Left renal cortex interstitium (tissue), 4 donors: ENCODE results near the gene HEPN1. TPM values are rescaled to one million over a fixed set of nuclear protein-coding genes. Genes with fewer than 3 reads are reported as not detected.

ENCODE experiments used
- DNase-seq, 4 donors: peaks; one replicate each; pipeline ENCODE4 v3.0.0-alpha.2; 2013; ENCODE audit warnings: low read depth in 4 of 4, low spot score in 2 of 4, missing footprints in 1 of 4
- polyA plus RNA-seq, 4 donors: library from polyadenylated mRNA; unstranded; fragments of 120-200 nt; gene quantifications; one replicate each; pipeline ENCODE4 v1.2.1, GENCODE V29; 2013; ENCODE audit not compliant: insufficient read length in 4 of 4

HEPN1 gene
- polyA plus RNA-seq, 4 donors = 0.71 to 2.0 (median 1.2) TPM

DNA sequence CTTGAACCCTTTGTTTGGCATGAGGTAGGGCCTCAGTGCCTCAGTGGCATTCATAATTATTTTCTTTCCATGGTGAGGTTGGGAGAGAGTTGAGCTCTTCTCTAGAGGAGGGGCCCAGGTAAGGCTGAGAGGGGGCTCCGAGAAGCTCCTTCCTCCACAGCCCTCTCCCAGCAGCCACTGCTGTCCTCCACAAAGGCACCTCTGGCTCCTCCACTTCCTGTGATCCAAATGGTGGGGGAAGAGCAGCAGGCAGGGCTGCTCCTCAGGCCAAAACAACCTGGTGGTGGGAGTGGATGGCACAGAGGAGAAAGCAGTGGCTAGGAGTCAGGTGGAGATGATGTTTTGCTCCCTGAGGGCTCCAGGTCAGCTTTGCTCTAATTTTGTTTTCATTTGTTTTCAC, 34.7 kb upstream of the HEPN1 start:
- DNase-seq = no peak

DNA sequence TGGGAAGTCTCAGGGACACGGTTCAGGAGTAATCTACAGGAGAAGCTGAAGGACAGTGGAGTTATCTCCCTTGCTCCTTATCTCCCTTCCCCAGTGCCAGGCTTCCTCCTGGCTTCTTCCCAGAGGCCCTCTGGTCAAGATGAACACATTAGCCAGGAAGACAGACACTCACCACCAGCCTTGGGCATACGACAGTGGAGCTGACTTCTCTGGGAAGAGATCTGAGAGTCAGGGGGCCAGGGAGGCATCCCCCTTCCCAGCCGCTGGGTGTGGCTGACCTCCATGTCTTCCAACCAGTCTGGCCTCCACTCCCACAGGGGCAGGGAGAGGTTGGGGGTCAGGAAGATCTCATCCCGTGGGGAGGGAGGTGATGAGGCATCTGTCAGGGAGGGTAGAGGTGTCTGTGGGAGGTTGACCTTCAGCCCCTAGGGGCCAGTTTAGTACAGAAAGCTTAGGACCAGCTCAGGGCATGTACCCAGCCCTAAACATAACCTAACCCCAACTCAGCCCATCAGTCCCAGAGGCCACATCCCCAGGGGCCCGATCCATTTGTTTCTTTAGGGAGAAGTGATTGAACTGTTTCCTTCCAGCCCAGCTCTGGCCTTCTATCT, 34.1 kb upstream of the HEPN1 start:
- DNase-seq = no peak

DNA sequence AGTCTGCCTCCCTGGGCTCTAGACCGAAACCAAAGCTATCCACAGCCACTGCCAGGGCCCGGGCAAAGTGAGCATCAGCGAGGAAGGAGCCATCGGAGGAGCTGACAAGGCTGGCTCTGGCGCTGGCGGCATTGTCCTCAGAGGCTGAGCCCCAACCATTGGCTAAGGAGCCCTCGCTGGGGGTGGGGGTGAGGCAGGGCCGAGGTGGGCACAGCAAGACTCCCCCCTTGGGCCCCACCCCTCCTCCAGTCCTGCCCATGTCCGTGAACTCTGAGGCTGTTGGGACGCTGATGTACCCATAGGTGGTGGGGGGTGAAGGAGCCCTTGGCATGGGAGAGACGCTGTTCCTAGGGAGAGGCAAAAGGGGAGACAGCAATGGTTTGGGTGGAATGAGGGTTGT, 32.6 kb upstream of the HEPN1 start:
- DNase-seq = no peak

DNA sequence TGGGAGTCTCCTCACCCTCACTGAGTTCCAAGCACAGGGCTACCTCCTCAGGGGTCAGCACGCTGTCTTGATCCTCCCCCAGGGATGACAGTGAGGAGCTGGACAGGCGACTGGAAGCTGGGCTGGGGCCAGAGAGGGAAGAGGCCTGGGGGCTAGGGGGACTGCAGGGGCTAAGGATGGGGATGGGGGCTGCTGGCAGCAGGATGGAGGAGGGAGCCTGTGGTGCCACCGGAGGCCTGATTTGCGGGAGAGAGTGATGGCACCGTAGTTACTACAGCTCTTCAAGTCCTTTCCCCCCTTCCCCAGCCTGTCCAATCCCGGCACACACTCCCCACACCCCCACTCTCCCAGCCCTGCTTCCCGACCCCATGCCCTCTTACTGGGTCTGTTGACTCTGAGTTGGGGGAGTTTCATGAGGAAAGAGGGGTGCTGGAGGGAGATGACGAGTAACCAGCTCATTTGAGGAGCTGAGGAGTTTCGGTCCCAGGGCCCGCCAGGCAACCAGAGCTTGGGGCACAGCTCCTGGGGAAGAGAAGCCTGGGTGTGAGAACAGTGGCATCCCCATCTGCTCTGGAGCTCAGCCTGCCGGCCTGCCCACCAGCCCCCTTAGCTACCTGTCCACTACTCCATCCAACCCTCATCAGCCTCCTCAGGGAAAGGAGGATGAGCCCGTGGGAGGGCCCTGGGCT, 31.9 kb upstream of the HEPN1 start:
- DNase-seq = no peak

DNA sequence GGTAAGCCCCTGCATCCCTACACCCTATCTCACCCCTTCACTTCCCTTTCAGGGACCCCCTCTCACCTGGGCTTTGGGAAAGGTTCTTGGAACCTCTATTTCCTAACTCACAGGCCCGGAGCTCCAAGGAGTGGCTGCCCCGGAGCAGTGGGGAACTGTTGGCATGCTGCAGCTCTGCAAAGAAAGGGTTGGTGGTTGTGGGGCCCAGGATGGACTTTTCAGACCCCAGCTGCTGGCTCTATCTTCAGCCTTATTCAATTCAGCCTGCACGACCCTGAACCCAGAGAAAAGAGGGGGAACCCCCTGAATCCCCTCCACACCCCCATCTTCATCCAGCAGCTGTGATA, 31.4 kb upstream of the HEPN1 start:
- no peak for DNase-seq

DNA sequence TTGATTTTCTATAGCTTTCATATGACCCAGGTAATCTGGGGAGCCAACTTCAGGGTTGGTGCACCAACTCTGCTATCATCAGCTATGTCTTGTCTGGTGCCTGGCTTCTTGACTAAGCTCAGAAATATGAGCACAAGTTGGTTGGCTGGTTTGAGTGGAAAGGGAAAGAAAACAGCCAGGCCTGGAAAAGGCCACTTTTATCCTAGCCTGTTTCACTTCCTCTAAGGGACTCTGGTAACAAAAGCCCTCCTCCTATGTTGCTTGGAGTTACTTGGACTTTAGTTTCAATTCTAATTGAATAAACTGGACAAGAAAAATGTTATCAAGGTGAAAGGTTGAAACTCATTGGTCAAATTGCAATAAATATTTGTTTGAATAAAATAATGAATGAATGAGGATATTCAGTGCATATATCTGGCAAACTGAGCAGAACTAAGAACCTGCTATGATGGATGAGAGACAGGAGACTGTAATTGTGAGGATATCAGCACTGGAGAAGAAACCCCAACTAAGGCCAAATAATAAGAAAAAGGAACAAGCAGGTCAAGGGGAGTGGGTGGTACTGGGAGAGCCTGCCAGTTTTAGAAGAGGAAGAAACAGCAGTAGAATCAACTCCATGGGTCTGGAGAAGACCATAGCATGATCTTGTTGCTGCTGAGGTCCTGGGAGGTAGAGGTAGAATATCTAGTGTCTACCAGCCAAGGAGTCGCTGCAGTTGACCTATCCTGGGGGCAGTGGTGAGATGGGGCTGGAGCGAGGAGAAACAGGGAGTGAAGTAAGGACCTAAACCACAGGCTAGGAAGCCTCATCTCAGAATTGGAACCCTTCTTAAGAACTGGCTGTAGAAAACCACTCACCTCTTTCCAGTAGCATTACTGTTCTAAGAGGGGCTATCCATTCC, 29.6 kb upstream of the HEPN1 start:
- DNase-seq = no peak

DNA sequence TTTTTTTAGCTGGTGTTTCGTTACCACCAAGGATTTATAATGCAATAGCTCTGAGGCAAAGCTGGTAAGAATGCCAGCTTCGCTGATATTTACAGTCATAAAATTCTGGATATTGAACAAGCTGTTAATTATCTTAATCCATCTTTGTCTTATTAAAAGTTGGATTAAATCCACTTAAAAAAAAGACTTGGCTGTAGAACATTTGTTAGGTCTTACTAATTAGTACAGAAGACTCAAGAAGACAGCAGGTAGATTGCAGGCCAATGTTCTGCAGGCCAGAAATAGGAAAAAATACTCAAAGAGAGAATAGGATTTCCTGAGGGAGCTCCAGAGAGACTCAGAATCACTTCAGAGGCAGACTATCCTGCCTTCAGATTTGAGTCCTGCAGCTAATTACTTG, 28.9 kb upstream of the HEPN1 start:
- DNase-seq = no peak

DNA sequence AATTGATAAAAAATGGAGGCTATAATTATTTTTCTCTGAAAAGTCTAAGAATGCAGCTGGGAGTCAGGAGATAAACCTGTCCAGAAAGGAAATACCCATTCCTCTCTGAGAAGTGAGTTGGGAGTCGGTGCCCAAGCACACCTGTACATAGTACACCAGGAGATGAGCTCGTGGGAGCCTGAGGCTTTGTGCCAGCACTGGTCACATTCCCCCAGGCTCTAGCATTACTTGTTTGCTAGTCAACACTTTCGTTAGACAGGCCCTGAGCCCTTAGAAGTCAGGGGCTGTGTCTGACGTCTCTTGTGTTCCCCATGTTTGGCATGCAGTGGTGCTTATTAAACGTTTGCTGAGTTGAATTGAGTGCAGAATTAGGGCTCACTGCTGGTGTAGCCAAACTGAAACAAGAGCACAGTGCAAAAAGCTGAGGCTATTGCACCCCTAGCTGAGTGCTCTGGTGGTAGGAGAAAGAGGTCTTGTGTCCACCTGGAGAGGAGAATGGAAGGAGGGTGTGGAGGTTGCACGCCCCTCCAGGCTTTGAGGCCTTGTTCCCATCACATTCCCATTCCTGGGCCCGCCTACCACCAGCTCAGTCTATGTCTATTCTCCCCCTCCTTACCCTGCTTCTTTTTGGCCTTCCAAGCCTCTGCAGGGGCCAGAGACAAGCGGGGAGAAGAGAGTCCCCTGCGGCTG, 28.2 kb upstream of the HEPN1 start:
- no peak for DNase-seq

DNA sequence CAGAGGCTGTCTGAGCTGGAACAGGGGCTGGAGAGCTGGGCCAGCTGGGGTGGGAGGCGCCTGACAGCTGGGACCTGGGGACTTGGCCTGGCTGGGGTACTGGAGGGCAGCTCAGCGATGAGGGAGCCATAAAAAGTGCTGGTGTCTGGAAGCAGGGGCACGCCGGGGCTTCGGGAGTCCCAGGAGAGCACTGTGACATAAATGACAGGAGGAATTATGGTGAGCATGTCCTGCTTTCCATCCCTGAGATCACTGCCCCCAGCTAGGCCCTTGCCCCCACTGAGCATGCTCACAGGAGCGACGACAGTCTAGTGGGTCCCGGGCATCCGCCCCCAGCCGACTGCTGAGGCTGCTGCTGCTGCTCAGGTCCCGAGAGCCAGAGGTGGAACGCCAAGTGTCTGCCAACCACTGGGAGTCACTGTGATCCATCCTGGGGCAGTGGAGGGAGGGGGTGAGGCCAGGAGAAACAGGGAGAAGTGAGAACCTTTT, 27.6 kb upstream of the HEPN1 start:
- DNase-seq = no peak

DNA sequence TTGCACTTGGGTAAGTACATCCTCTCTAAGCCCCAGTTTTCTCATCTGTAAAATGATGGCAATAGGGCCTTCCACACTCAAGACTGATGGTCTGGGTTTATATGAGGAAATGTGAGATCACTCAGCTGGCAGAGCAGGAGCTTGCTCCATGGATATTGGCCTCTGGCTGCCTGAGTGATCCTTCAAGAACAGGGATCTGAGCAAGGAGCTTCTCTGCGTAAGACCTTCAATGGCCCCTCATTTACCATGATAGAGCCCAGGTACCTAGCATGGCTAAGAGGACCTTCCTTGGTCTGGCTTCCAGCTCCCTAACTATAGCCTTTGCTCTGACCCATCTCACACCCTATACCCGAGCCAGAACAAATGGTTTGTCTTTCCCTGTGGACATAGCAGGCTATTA, 26.9 kb upstream of the HEPN1 start:
- DNase-seq = no peak

DNA sequence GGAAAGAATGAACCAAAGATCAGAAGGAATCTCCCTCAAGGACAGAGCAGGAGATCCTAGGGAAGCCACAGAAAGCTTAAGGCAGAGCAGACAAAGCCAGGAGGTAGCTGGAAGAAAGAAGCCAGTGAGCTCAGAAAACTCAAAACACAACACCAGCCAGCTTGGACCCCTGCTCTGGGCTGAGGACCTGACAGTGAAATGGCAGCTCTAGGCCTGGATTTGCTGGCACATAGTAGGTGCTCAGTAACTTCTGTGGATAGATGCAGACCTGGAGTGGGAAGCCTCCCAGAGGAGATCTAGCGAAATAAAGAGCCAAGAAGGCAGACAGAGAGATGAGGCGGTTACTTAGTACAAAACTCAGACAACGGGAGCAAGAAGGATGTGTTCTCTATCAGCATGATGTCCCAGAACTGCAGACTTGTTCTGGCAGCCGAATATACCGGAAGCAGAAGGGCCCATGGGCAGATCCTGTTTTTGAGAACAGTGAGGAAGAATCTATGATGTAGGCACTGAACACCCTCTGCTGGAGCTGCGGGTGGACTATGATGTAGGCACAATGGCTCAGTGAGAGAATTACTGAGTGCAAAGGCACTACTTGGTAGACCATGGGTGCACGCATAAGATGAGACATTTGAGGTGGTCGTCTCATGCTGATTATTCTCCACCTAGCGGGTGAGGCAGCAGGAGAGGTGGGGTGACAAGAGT, 26.1 kb upstream of the HEPN1 start:
- DNase-seq = no peak

DNA sequence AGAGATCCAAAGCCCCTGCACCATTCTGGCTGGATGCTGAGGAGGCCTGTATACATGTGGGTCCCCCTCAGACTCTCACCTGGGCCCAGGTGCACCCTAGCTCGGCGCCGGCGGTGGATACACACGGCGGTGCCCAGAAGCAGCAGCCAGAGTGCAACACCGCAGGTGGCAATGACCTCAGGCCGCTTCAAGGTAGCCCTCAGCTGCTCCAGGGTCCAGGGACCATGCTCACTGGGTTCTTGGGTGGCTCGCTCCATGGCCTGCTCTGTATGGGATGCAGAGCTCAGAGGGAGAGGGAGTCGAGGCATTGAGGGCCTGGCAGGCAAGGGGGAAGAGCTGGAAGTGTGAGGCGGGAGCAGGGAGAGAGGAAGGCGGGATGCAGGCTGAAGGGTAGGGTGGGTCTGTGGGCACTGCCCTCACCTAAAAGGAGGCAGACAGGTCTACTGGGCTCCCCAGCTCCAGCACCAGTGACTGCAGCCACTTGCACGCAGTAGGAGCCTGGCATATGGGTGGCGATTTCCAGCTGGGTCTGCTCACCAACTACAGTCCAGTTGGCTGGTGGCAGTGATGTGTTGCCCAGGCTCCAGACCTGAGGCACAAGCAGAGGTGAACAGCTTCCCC, 25.2 kb upstream of the HEPN1 start:
- no peak for DNase-seq

DNA sequence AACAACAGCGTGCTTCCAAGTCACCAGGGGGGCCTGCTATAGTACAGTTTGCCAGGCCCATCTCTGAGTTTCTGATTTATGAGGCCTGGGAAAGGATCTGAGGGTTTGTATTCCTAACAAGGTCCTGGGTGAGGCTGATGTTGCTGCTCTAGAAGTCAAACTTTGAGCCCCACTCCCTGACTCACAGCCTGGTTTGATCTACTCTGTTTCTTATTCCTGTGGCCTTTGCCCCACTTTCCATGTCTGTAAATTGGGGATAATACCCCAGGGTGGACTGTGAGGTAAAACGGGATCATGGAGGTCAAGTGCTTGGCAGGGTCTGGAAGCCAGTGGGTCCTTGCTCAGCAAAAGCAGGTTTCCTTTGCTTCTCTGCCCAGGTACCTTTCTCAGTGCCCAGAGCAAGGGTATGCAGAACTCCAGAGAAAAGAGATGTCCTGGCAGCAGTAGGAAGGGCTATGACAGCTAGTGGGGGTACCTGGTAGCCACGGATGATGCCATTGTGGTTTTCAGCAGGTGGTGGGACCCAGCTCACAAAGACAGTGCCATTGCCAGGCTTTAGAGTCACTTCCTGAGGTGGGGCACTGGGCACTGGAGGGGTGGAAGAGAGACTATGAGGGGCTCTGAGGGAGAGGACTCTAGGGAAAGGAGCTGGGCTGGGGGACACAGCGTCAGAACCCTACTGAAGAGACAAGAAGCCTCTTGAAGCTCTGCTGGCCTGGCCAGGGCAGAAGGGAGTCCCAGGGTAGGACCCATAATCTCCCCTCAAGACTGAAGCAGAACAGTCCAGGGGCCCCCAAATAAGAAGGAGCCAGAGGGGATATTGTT, 24.2 kb upstream of the HEPN1 start:
- DNase-seq = no peak

DNA sequence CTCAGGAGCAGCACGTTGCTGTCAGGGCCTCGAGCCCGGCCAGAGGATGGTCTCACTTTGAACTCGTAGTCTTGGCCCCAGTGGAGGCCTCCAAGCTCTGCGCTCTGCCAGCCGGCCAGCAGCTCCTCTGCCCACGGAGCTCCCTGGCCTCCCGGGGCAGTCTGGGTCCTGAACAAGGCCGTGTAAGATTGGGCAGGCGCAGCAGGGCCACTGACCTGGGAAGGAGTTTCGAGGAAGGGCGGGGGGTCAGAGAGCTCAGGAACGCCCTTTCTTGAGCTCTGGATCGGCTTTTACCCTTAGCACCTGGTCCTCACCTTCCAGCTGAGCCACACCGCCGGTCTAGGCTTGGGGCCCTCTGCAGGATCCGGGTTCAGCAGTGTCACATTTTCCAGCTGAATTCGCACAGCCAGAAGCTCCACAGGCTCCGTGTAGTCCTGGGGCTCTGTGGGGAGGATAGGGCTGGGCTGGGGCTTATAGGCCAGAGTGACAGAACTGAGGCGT, 23.5 kb upstream of the HEPN1 start:
- DNase-seq = no peak

DNA sequence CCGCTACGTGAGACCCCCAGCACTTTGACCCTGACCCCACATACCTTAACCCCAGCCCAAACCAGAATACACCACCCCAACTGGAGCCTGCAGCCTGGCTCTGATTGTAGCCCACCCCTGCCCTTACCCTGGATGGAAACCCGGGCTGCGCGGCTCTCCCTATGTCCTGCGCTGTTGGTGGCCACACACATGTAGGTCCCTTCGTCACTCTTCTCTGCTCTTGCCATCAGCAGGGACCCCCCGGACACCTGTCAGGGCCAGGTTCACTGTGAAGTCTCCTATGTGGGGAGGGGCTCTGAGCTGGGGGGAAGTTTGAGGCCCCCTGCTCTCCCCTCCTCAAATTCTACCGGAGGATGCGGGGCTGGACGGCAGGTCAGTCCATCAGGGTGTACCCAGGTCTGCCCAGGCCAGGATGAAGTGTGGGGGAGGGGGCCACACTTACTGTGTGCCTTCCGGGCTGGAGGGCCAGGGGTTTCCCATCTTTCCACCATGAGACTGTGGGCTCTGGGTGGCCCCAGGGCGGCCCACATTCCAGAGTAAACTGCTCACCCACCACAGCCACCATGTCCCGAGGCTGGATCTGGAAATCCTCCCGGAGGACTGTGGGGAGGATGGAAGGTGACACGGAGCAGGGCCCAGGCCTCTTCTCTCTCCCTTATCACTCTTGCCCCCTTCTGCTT, 22.8 kb upstream of the HEPN1 start:
- no peak for DNase-seq

DNA sequence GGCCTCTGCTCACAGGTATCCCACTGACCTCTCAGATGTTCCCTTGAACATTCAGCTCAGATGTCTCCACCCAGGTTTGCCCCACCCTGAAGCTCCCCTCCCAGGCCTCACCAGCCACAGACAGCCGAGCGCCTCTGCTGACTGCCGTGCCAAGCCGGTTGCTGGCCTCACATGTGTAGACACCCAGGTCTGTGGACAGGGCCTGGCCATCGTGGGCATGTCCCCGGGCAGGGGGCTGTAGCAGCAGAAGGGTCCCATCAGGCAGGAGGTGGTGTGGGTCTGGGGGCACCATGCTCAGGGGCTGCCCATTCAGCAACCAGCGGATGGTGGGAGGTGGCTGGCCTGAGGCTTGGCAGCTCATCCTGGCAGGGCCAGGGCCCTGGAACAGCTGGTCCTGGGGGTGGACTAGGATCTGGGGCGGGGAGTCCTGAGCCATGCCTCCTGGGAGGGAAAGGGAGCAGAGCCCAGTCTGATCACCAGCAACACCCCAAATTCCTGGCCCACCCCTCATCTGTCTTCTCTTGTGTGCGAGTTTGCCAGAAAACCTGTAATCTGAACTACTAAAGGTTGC, 22.1 kb upstream of the HEPN1 start:
- no peak for DNase-seq

DNA sequence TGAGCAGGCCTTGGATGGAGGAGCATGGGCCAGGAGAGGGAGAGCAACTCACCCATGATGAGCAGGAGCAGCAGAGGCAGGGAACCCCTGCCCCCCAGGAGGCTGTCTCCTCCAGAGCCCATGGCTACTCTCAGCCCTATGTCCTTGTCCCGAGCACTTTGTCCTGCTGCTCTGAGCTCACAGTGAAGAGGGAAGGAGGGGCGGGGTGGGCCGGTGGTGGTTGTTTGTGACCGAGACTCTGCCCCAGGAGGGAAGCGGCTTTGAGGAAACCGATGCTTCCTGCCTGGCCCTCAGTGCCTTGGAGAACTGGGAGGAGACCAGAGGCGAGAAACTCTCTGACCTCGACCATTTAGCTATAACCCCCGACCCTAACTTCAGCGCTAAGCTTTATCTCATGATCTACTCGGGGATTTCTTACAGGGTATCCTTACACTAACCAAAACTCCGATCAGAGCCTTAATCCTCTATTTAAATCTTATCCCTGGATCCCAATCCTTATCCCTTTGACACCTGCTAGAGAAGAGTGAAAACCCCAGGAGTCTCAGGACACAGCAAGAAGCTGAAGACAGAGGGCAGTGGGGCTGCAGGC, 21.3 kb upstream of the HEPN1 start, which contains the start of gene ROBO4:
Gene ROBO4 (minus strand): TSS at position 192 of the 589 bp plus-strand sequence. CDS start 70 bp downstream, at position 122.
- DNase-seq = no peak
